GM21737 (cell line): ENCODE data around the gene OR2T35.

ENCODE experiments used
- ATAC-seq: cut with Tn5 transposase; IDR thresholded peaks from one replicate; pipeline ENCODE4 v1.9.1; 2021; ENCODE audit warnings: mild to moderate bottlenecking, moderate library complexity; ENCODE audit not compliant: unreplicated experiment

OR2T35 gene

GRCh38 chr1:248627971-248628844, 16.9 kb downstream of the OR2T35 start:
- peak; percentile 86 for ATAC-seq

- no peak for ATAC-seq
Measured at GRCh38 chr1:248625971-248626370, 19.1 kb downstream of the OR2T35 start.

GRCh38 chr1:248625166-248625565, 19.9 kb downstream of the OR2T35 start:
- ATAC-seq = no peak

- ATAC-seq = peak; percentile 92
Measured at GRCh38 chr1:248622570-248623001, 22.5 kb downstream of the OR2T35 start.

GRCh38 chr1:248621770-248622169, 23.3 kb downstream of the OR2T35 start:
- ATAC-seq = no peak

- no peak for ATAC-seq
Measured at GRCh38 chr1:248618878-248619277, 26.2 kb downstream of the OR2T35 start.

GRCh38 chr1:248618119-248618518, 27.0 kb downstream of the OR2T35 start:
- no peak for ATAC-seq

- ATAC-seq = no peak
Measured at GRCh38 chr1:248613742-248614141, 31.3 kb downstream of the OR2T35 start.

GRCh38 chr1:248611883-248612414, 33.1 kb downstream of the OR2T35 start:
- ATAC-seq = no peak

- ATAC-seq = no peak
Measured at GRCh38 chr1:248610301-248610700, 34.8 kb downstream of the OR2T35 start.

GRCh38 chr1:248599396-248599795, 45.7 kb downstream of the OR2T35 start:
- no peak for ATAC-seq

- no peak for ATAC-seq
Measured at GRCh38 chr1:248597589-248597988, 47.5 kb downstream of the OR2T35 start, which contains the start of gene OR2T10. OR2T10 (minus strand) TSS chr1:248597700; CDS start chr1:248593768, 3,932 bp downstream.

- ATAC-seq = no peak
Measured at GRCh38 chr1:248596615-248597014, 48.5 kb downstream of the OR2T35 start.

- ATAC-seq = no peak
Measured at GRCh38 chr1:248593226-248593625, 51.9 kb downstream of the OR2T35 start.

- ATAC-seq = no peak
Measured at GRCh38 chr1:248592655-248593054, 52.4 kb downstream of the OR2T35 start.

GRCh38 chr1:248590055-248590454, 55.0 kb downstream of the OR2T35 start:
- ATAC-seq = no peak

GRCh38 chr1:248589334-248589733, 55.7 kb downstream of the OR2T35 start:
- ATAC-seq = no peak
